Measurements from ENCODE around the gene WWTR1. TPM values are rescaled to one million over a fixed set of nuclear protein-coding genes. Genes with fewer than 3 reads are reported as not detected.
A peak's percentile ranks its signal among the peaks of the same experiment; 100 is the strongest.

Gene WWTR1
- total RNA-seq, 1 donor from 2014 or later: 209 TPM

GRCh38 chr3:149655826-149656574 is 1.8 kb downstream of the WWTR1 start:
- DNase-seq (ENCODE audit: low read depth): peak; percentile 57

DNA sequence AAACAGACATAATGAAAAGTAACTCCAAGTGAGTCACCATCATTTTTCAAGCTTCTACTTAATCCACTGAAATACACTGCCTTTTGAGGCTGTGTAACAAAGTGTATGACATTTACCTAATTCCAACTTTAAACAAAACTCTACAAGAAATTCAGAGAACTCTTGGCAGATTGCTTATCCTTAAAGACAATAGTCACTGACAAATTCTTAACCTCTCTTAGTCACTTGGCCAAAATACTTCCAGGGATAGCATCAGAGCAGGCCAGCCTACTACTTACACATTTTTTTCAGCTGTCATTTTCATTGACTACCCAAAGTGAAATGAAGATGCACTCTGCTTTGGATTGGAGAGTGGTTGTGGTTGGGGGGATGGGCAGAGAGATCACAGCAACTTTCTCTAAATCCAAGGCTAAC is 3.6 kb downstream of the WWTR1 start:
- DNase-seq (ENCODE audit: low read depth): no peak

- no peak for DNase-seq (ENCODE audit: low read depth)
Measured at GRCh38 chr3:149653564-149653963, 4.3 kb downstream of the WWTR1 start.

GRCh38 chr3:149653136-149653535 is 4.7 kb downstream of the WWTR1 start:
- no peak for DNase-seq (ENCODE audit: low read depth)

GRCh38 chr3:149650828-149651227 is 7.0 kb downstream of the WWTR1 start:
- no peak for DNase-seq (ENCODE audit: low read depth)

- DNase-seq (ENCODE audit: low read depth): peak; percentile 85
Measured at GRCh38 chr3:149648525-149648924, 9.3 kb downstream of the WWTR1 start.

DNA sequence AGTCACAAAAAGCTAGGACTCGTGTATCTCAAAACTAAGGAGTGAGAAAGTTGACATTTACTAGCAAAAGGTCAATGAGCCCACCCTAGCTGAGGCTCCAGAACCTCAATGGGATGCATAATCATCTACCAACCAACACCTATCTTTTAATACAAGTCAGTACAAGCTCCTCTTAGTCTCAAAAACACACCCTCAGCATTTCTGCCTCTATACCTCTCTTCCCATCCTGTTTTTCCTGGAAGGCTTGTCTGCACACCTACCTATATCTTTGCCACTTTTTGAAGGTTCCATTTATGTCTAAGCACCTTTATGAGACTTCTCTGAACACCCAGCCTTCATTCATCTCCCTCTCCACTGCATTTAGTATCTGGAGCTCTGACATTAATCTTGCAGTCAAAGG is 10.0 kb downstream of the WWTR1 start:
- DNase-seq (ENCODE audit: low read depth): no peak

- no peak for DNase-seq (ENCODE audit: low read depth)
Measured at GRCh38 chr3:149647285-149647684, 10.5 kb downstream of the WWTR1 start.

- peak; percentile 64 for DNase-seq (ENCODE audit: low read depth)
Measured at GRCh38 chr3:149646181-149646766, 11.6 kb downstream of the WWTR1 start.

DNA sequence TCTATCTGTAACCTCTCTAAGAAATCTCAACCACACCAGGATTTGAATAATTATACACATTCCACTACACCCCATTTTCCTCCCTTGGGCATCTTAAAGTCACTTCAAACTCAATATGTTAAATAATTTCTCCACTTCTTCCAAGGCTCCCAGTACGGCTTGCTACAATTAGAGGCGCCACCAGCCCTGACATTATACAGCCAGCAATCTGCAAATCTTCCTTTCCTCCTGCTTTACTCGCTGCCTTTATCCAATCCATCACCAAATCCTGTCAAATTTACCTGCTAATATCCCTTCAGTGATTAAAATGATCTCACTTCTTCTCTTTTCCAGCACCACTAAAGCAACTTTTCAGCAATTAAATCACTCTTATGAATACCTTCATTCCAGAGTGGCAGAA is 13.9 kb downstream of the WWTR1 start:
- DNase-seq (ENCODE audit: low read depth): no peak

GRCh38 chr3:149643482-149643798 is 14.4 kb downstream of the WWTR1 start:
- DNase-seq (ENCODE audit: low read depth): no peak

DNA sequence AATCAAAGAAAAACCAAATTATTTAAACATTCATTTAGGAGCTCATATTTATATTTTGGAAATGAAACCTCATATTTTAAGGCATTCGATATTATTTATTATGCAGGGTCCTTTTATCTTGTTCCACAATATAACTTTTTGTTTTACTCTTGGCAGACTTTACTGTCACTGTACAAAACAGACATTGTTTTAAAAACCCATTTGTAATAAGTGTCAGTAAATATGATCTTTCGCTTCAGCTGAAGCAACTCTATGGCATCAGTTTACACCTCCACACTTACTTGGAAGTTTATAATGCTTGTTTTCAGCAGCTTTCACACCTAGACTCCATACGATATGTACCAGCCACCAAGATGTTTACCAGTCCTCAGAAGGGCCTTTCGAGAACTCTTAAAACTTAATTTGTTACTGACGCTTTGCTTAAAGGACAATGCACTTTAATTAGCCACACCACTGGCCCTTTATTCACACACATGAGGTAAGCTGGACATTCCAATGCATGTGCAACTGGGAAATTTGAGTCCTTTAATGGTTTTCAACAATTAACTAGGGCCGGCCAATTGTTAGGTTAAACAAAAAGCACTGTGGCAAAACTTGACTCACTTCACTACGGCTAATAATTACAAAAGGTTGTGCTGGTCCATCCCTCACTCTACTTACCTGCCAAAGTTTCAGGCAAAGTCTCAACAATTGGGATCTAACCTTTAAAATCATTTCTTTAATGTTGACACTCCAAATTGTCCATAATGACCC is 16.7 kb downstream of the WWTR1 start:
- peak; percentile 97 for DNase-seq (ENCODE audit: low read depth)

GRCh38 chr3:149639093-149639486 is 18.7 kb downstream of the WWTR1 start:
- DNase-seq (ENCODE audit: low read depth): no peak

DNA sequence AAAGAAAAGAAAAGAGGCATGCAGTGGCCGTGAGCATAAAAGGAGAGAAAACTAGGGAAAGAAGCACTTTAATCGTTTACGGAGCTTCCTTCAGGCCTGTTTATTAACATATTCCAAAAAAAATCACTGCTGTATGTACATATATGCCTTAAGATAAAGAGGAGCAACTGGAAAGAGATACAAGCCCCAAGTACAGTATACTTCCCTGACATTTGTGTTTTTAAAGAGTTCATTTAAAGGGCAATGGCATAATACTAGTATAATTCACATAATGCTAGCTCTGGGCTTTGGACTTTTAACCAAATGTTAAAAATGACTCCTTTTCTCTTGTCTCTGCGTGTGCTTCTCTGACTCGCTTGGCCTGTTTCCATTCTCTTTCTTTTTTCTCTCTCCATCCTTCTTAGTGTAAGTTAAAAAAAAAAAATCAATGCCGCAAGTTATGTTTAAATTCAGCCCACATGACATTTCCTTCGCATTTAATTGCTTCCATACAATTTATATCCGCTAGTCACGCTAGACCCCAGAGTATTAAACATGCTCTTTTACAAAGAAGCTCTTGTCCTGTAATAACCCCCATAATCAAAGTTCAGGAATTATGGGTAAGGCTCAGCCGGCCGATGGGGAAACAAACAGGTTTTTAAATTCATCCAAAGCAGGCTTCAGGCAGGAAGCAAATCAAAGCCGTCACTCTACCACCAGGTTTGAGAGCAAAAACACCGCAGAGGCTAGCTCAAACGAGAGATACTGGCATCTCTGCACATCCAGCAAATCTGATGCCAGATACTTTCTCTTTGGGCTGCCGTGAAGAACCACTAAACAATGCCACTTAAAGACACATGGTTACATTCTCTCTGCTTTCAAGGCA is 19.4 kb downstream of the WWTR1 start:
- DNase-seq (ENCODE audit: low read depth): peak; percentile 46

DNA sequence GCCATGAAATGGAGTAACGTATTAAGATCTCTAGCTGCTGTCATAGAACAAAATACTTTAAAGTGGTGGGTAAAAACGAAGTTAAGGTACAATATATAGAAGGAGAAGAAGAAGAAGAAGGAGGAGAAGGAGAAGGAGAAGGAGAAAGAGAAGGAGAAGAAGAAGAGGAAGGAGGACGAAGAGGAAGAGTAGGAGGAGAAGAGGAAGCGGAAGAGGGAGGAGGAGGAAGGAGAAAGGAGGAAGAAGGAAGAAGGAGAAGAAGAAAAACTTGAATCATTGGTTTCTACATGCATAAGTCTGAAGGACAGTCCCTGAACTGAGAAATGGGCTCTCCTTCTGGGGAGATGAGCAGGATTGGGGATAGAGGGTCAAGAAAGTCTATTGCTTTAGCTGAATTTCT is 22.4 kb downstream of the WWTR1 start:
- DNase-seq (ENCODE audit: low read depth): no peak

- DNase-seq (ENCODE audit: low read depth): peak; percentile 53
Measured at GRCh38 chr3:149634573-149634972, 23.3 kb downstream of the WWTR1 start.

DNA sequence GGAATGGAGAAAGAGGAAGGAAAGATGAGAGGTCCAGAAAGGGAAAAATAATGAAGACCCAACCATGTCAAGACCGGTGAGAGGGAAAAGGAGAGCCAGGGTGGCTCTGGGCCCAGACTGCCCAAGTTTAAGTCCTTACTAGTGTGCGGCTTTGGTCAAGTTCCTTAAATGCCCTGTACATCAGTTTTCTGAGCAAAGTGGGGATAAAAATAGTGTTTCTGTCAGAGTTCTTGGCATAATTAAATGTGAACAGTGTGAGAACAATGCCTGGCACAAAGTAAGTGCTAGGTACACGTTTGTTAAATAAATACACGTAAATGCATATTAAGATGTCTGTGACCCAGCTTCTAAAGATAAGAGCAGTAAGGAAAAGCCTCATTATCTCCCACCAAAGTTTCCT is 23.8 kb downstream of the WWTR1 start:
- no peak for DNase-seq (ENCODE audit: low read depth)

GRCh38 chr3:149632225-149632624 is 25.6 kb downstream of the WWTR1 start:
- DNase-seq (ENCODE audit: low read depth): no peak

DNA sequence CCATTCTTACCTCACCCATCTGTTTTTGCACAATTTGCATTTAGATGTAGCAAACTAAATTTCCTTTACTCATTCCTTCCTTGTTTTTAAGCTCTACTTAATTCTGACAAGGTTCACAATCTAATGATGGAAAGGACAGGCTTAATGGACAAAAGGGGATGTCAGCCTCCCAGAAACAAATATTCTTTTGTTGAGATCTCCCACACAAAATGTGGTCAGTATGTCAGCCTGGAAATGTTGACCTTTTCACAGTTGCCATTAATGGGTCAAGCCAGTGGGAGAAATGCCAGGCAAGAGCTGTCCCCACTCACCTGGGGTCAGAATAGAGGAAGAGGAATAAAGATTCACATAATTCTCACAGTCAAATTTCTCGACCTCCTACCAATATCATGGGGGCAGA is 27.0 kb downstream of the WWTR1 start:
- DNase-seq (ENCODE audit: low read depth): no peak

GRCh38 chr3:149628957-149629670 is 28.7 kb downstream of the WWTR1 start:
- DNase-seq (ENCODE audit: low read depth): peak; percentile 55

DNA sequence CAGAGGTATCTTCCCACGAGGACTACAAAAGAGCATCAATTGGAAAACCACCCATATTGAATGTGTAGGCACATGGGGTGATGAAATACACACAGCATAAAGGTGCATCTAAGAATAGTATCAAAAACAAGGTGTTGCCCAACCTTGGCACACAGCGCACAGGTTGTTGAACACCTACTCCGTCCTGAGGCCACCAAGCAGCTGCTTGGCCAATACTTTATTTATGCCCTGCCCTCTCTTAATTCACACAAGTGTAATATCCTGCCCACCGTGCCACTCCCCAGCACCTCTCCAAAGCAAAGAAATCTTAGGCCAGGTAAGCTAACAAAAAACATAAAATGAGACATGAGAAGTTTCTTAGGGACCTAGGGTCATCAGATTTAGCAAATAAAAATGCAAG is 31.2 kb downstream of the WWTR1 start:
- DNase-seq (ENCODE audit: low read depth): no peak

GRCh38 chr3:149625795-149626194 is 32.0 kb downstream of the WWTR1 start:
- peak; percentile 83 for DNase-seq (ENCODE audit: low read depth)
